Measurements from ENCODE around the gene GTF3C6. TPM values are rescaled to one million over a fixed set of nuclear protein-coding genes. Genes with fewer than 3 reads are reported as not detected.

The GTF3C6 gene
- total and polyA plus RNA-seq, 2 of the 13 experiments (the other 11 are each of a cell fraction or from before 2014, with no cell fraction given): 21.6 to 160 TPM

DNA sequence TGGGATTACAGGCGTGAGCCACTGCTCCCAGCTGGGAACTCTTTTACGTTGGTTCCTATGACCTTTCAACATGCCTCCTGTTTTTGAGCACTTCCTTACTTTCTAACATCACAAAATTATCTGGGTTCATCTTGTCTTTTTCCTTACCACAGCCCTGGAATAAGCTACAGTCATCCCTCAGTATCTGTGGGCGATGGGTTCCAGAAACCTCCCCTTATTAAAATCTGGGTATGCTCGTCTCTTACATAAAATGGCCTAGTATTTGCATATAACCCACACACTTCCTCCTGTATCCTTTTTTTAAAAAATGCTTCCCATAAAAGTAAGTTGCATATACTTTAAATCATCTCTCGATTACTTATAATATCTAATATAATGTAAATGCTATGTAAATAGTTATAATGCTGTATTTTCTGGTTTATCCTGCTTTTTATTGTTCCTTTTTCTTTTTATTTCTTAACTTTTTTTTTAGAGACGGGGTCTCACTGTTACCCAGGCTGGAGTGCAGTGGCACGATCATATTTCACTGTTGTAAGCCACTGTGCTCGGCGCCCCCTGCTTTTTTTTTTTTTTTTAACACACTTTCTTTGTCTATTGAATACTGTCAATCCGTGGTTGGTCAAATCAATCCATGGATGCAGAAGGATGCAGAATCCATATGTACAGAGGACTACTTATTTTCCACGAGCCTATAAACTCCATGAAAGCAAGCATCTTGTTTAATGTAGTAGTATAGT lies 32.5 kb downstream of the GTF3C6 start:
- FAIRE-seq (no peak), DNase-seq (ENCODE audit: low spot score) (no peak), ATAC-seq (no peak)
- no TSS peak for BruUV-seq (replicated peaks)
- Histone ChIP-seq H3K9ac (ENCODE audit: insufficient read depth, low read depth, low read length) (no peak overlapping the region), H4K20me1 (ENCODE audit: insufficient read depth, low read length) (no peaks in the 10 kb centered on the region), H3K27ac (ENCODE audit: extremely low read length, insufficient read depth, low read length) (no peak overlapping the region), H3K27me3 (ENCODE audit: control insufficient read depth in 1 of 2, insufficient read depth in 2 of 2, low read length in 2 of 2) (no peaks in the 10 kb centered on the region), H3K4me2 (ENCODE audit: low read depth, low read length) (no peak overlapping the region), H3K9me3 (ENCODE audit: low read length) (no peaks in the 10 kb centered on the region), H3K79me2 (ENCODE audit: insufficient read depth, low read length) (peaks cover 29% of the 10 kb centered on the region), H2AFZ (ENCODE audit: low read length) (no peak overlapping the region), H3K36me3 (replicated peaks in 1 of 2; ENCODE audit: control insufficient read depth in 1 of 2, insufficient read depth in 2 of 2, low read length in 2 of 2) (peaks cover 14 to 60% of the 10 kb centered on the region in 2 experiments), H3K4me3 (replicated peaks in 1 of 3; ENCODE audit: insufficient read depth in 1 of 3, low read depth in 2 of 3, low read length in 3 of 3) (no peak overlapping the region), H3K4me1 (ENCODE audit: insufficient read depth, low read length) (no peaks in the 10 kb centered on the region)
- WGBS (ENCODE audit: low lambda C conversion rate): 91% methylated on average over 11 of the region's 11 CpGs
- intact Hi-C loops (cut with micrococcal nuclease; ENCODE audit: unreplicated experiment) (no loop called here), in situ Hi-C loops (cut with HindIII; ENCODE audit: extremely low pct_ligation_motif_present, low pct_unique_long_range_greater_than_20kb) (loop anchor here (10.0 to 25.0 kb wide), 2 partner anchors 304 to 466 kb away; no protein-coding TSS in a partner anchor)
- POLR2A ChIA-PET: interaction anchor here (0.6 to 1.0 kb wide), 2 partner anchors 9 to 308 kb away, joined by 3 read pairs; partner anchors contain the start of gene RPF2
- TF ChIP-seq, protein P1, sequence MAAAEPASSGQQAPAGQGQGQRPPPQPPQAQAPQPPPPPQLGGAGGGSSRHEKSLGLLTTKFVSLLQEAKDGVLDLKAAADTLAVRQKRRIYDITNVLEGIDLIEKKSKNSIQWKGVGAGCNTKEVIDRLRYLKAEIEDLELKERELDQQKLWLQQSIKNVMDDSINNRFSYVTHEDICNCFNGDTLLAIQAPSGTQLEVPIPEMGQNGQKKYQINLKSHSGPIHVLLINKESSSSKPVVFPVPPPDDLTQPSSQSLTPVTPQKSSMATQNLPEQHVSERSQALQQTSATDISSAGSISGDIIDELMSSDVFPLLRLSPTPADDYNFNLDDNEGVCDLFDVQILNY (CRISPR knock-in tag; conservative IDR thresholded peaks at IDR 0.05): no peak
- TF ChIP-seq KMT2A (CRISPR knock-in tag; IDR thresholded peaks at IDR 0.05) (no peak), MTF2 (CRISPR knock-in tag; IDR thresholded peaks at IDR 0.05; ENCODE audit: borderline replicate concordance) (no peak), STAG1 (CRISPR knock-in tag; IDR thresholded peaks at IDR 0.05) (peak; percentile 18; the same call in 1 of the 2 replicates), PHB2 (IDR thresholded peaks at IDR 0.05; ENCODE audit: partially characterized antibody) (no peak)
- TF ChIP-seq, protein P2, sequence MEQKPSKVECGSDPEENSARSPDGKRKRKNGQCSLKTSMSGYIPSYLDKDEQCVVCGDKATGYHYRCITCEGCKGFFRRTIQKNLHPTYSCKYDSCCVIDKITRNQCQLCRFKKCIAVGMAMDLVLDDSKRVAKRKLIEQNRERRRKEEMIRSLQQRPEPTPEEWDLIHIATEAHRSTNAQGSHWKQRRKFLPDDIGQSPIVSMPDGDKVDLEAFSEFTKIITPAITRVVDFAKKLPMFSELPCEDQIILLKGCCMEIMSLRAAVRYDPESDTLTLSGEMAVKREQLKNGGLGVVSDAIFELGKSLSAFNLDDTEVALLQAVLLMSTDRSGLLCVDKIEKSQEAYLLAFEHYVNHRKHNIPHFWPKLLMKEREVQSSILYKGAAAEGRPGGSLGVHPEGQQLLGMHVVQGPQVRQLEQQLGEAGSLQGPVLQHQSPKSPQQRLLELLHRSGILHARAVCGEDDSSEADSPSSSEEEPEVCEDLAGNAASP (CRISPR knock-in tag; IDR thresholded peaks at IDR 0.05; ENCODE audit: borderline replicate concordance): no peak
- CTCF ChIA-PET (ENCODE audit: low intra/inter-chr PET ratio, low total read pairs): no interaction called here
